HepG2 (cell line): Measurements from ENCODE around the gene STK38L. TPM values are rescaled to one million over a fixed set of nuclear protein-coding genes. Genes with fewer than 3 reads are reported as not detected.

Source experiments
- CENPX ChIP-seq: sonication (generic); formaldehyde crosslinking; IDR thresholded peaks from 2 replicates; pipeline ENCODE4 v1.9.0; 2021; ENCODE audit warnings: mild to moderate bottlenecking, missing genetic modification reagents, moderate library complexity
- CSRNP1 ChIP-seq: sonication (generic); formaldehyde crosslinking; IDR thresholded peaks from 2 replicates; pipeline ENCODE4 v1.8.1; 2023; ENCODE audit warnings: mild to moderate bottlenecking, missing genetic modification reagents
- HMG20A ChIP-seq: IDR thresholded peaks from 2 replicates; pipeline ENCODE4 v1.6.1; 2016; ENCODE audit warnings: borderline replicate concordance
- JARID2 ChIP-seq: sonication (generic); formaldehyde crosslinking; IDR thresholded peaks from 2 replicates; pipeline ENCODE4 v1.8.1; 2023; ENCODE audit warnings: missing genetic modification reagents, inconsistent platforms; ENCODE audit not compliant: insufficient replicate concordance
- KAT7 ChIP-seq: IDR thresholded peaks from 2 replicates; pipeline ENCODE4 v1.6.1; 2018; ENCODE audit warnings: borderline replicate concordance, missing compliant biosample characterization
- ONECUT2 ChIP-seq: sonication (generic); formaldehyde crosslinking; IDR thresholded peaks from 2 replicates; pipeline ENCODE4 v1.4.0; 2020; ENCODE audit warnings: missing genetic modification reagents
- RFX5 ChIP-seq: IDR thresholded peaks from 2 replicates; pipeline ENCODE4 v1.6.1; 2011; ENCODE audit warnings: low read depth, low read length, improper control_type of control experiment
- YY1 ChIP-seq: IDR thresholded peaks from 2 replicates; pipeline ENCODE4 v1.6.1; 2011; ENCODE audit warnings: low read length, low read depth, moderate library complexity, mild to moderate bottlenecking; ENCODE audit not compliant: insufficient read depth, insufficient replicate concordance
- ZBTB10 ChIP-seq: sonication (generic); formaldehyde crosslinking; IDR thresholded peaks from 2 replicates; pipeline ENCODE4 v1.4.0; 2020; ENCODE audit warnings: missing genetic modification reagents, borderline replicate concordance
- ZBTB49 ChIP-seq: sonication (generic); formaldehyde crosslinking; IDR thresholded peaks from 2 replicates; pipeline ENCODE4 v1.4.0; 2020; ENCODE audit warnings: missing genetic modification reagents, borderline replicate concordance
- ZNF101 ChIP-seq: sonication (generic); formaldehyde crosslinking; IDR thresholded peaks from 2 replicates; pipeline ENCODE4 v1.4.0; 2020; ENCODE audit warnings: mild to moderate bottlenecking, low read depth, missing genetic modification reagents, borderline replicate concordance
- ZNF484 ChIP-seq: sonication (generic); formaldehyde crosslinking; IDR thresholded peaks from 2 replicates; pipeline ENCODE4 v1.5.1; 2020; ENCODE audit warnings: mild to moderate bottlenecking, low read depth, missing genetic modification reagents, borderline replicate concordance
- ZNF691 ChIP-seq: sonication (generic); formaldehyde crosslinking; IDR thresholded peaks from 2 replicates; pipeline ENCODE4 v1.4.0; 2020; ENCODE audit warnings: missing genetic modification reagents, low read depth, mild to moderate bottlenecking, borderline replicate concordance
- ZNF737 ChIP-seq: sonication (generic); formaldehyde crosslinking; IDR thresholded peaks from 2 replicates; pipeline ENCODE4 v1.5.0; 2020; ENCODE audit warnings: missing genetic modification reagents, mild to moderate bottlenecking, borderline replicate concordance
- ZNF770 ChIP-seq: sonication (generic); formaldehyde crosslinking; IDR thresholded peaks from 2 replicates; pipeline ENCODE4 v1.5.0; 2020; ENCODE audit warnings: mild to moderate bottlenecking, missing genetic modification reagents
- ZNF879 ChIP-seq: sonication (generic); formaldehyde crosslinking; IDR thresholded peaks from 2 replicates; pipeline ENCODE4 v1.8.1; 2023; ENCODE audit warnings: missing genetic modification reagents
- polyA plus RNA-seq, 8 experiments: library from polyadenylated mRNA; depleted of rRNA in 3 of 8; stranded (reverse) in 7 of 8; unstranded in 1 of 8; fragments of >200 nt; fragmentation: Illumina TruSeq in 4 of 8; extraction: Trizol in 4 of 8; gene quantifications; 2 replicates each; pipeline versions ENCODE4 v1.2.1 to v1.2.3, GENCODE V29; 2011 to 2016; ENCODE audit warnings: low read depth in 4 of 8, missing spikeins in 1 of 8, mixed read lengths in 1 of 8; ENCODE audit not compliant: insufficient read depth in 1 of 8
- total RNA-seq, 5 experiments: library from RNA; depleted of rRNA; stranded (reverse); fragments of >200 nt; fragmentation: Illumina TruSeq; extraction: Trizol; gene quantifications; 2 replicates each; pipeline ENCODE4 v1.2.3, GENCODE V29; 2016; ENCODE audit warnings: low read depth in 1 of 5

STK38L gene
- total and polyA plus RNA-seq, 2 of the 13 experiments (the other 11 are each of a cell fraction or from before 2014, with no cell fraction given), result 6.1 to 26.4 TPM

- TF ChIP-seq ZNF101 (CRISPR knock-in tag), result 0 out of 2 replicates have a peak, but pooled peaks have one; percentile 28
- no peak for TF ChIP-seq KAT7 (CRISPR knock-in tag)
- TF ChIP-seq ZNF770 (CRISPR knock-in tag), result no peak; the same call in 1 of the 2 replicates
- TF ChIP-seq RFX5, result no peak; the same call in 1 of the 2 replicates
- TF ChIP-seq ZNF691 (CRISPR knock-in tag), result no peak
- no peak; the same call in 1 of the 2 replicates for TF ChIP-seq ZNF737 (CRISPR knock-in tag)
- TF ChIP-seq ZNF484 (CRISPR knock-in tag), result no peak
- TF ChIP-seq ZBTB49, result 0 out of 2 replicates have a peak, but pooled peaks have one; percentile 3
- no peak for TF ChIP-seq CENPX (CRISPR knock-in tag)
- no peak for TF ChIP-seq ONECUT2 (CRISPR knock-in tag)
- TF ChIP-seq JARID2 (CRISPR knock-in tag), result no peak
- no peak for TF ChIP-seq ZNF879 (CRISPR knock-in tag)
- 0 out of 2 replicates have a peak, but pooled peaks have one; percentile 32 for TF ChIP-seq CSRNP1
- no peak for TF ChIP-seq ZBTB10 (CRISPR knock-in tag)
- TF ChIP-seq YY1, result peak; percentile 65
- TF ChIP-seq HMG20A, result peak; percentile 36; the same call in 1 of the 2 replicates
These were observed 30.0 kb upstream of the STK38L start (continued) for GRCh38 chr12:27213830-27214787.
